Cardiac muscle cell (in vitro differentiated cells and primary cell): Measurements from ENCODE around the gene MUC6. TPM values are rescaled to one million over a fixed set of nuclear protein-coding genes. Genes with fewer than 3 reads are reported as not detected.

ENCODE experiments used
- DNase-seq, 2 donors: peaks; one replicate each; pipeline versions ENCODE4 v3.0.0 to v3.0.0-alpha.2; 2010 to 2017; ENCODE audit warnings: low read depth in 1 of 2, low spot score in 1 of 2
- H3K27ac ChIP-seq: fragments of 200-600 bp; sonication (generic); 2 replicates; pipeline ENCODE4 v1.5.1; 2016
- H3K27me3 ChIP-seq: fragments of 200-600 bp; sonication (generic); 2 replicates; pipeline ENCODE4 v1.6.0; 2016; ENCODE audit warnings: control low read depth
- H3K36me3 ChIP-seq: fragments of 200-600 bp; sonication (generic); 2 replicates; pipeline ENCODE4 v1.5.1; 2016; ENCODE audit warnings: control low read depth
- H3K4me1 ChIP-seq: fragments of 200-600 bp; sonication (generic); 2 replicates; pipeline ENCODE4 v1.8.1; 2017; ENCODE audit warnings: low read depth, mild to moderate bottlenecking, mixed run types
- H3K4me3 ChIP-seq: fragments of 200-600 bp; sonication (generic); 2 replicates; pipeline ENCODE4 v1.5.1; 2016; ENCODE audit warnings: mild to moderate bottlenecking
- H3K9me3 ChIP-seq: fragments of 200-600 bp; sonication (generic); 2 replicates; pipeline ENCODE4 v1.5.1; 2017; ENCODE audit warnings: low read depth, mild to moderate bottlenecking, control low read depth
- CTCF ChIP-seq: IDR thresholded peaks from 2 replicates; pipeline ENCODE4 v1.5.1; 2012; ENCODE audit warnings: low read depth, mild to moderate bottlenecking, low read length
- polyA plus RNA-seq: library from polyadenylated mRNA; unstranded; fragments of >200 nt; fragmentation: Nextera tagmentation; extraction: Ambion mirVana; gene quantifications from 2 replicates; pipeline ENCODE4 v1.2.1, GENCODE V29; 2016
- total RNA-seq: library from RNA; depleted of rRNA; stranded (reverse); fragments of >200 nt; gene quantifications from 2 replicates; pipeline ENCODE4 v1.2.3, GENCODE V29; 2016

Gene MUC6
- total and polyA plus RNA-seq, 2 experiments from 2014 or later: not detected

- H3K27ac ChIP-seq: no peak overlapping the region
- H3K9me3 ChIP-seq: no peaks in the 10 kb centered on the region
- DNase-seq: no peak
- H3K27me3 ChIP-seq: no peaks in the 10 kb centered on the region
- H3K4me3 ChIP-seq: no peak overlapping the region
- TF ChIP-seq CTCF: no peak
- no peaks in the 10 kb centered on the region for H3K36me3 ChIP-seq
- H3K4me1 ChIP-seq: no peaks in the 10 kb centered on the region
These were observed 12.5 kb downstream of the MUC6 start for GRCh38 chr11:1023811-1024596.

GRCh38 chr11:1022908-1023810, 13.4 kb downstream of the MUC6 start:
- H3K36me3 ChIP-seq: no peaks in the 10 kb centered on the region
- no peak for DNase-seq
- no peak for TF ChIP-seq CTCF

GRCh38 chr11:1022411-1022810, 14.1 kb downstream of the MUC6 start:
- no peak for DNase-seq
- H3K4me3 ChIP-seq: no peak overlapping the region
- H3K36me3 ChIP-seq: no peaks in the 10 kb centered on the region
- no peak overlapping the region for H3K27ac ChIP-seq
- H3K9me3 ChIP-seq: no peaks in the 10 kb centered on the region
- no peaks in the 10 kb centered on the region for H3K4me1 ChIP-seq
- no peak for TF ChIP-seq CTCF
- no peaks in the 10 kb centered on the region for H3K27me3 ChIP-seq

More at GRCh38 chr11:1022908-1023810, 13.4 kb downstream of the MUC6 start:
- Histone ChIP-seq H3K9me3 (no peaks in the 10 kb centered on the region), H3K27me3 (no peaks in the 10 kb centered on the region), H3K4me1 (no peaks in the 10 kb centered on the region), H3K4me3 (no peak overlapping the region), H3K27ac (no peak overlapping the region)

- H3K27me3 ChIP-seq: no peaks in the 10 kb centered on the region
- no peak for TF ChIP-seq CTCF
- H3K9me3 ChIP-seq: no peaks in the 10 kb centered on the region
- H3K27ac ChIP-seq: no peak overlapping the region
- H3K4me3 ChIP-seq: no peak overlapping the region
- no peaks in the 10 kb centered on the region for H3K4me1 ChIP-seq
- no peaks in the 10 kb centered on the region for H3K36me3 ChIP-seq
- no peak for DNase-seq
These were observed 16.2 kb downstream of the MUC6 start for GRCh38 chr11:1020211-1020905.

GRCh38 chr11:1019321-1019910, 17.1 kb downstream of the MUC6 start:
- no peak for DNase-seq
- H3K9me3 ChIP-seq: no peaks in the 10 kb centered on the region
- no peak for TF ChIP-seq CTCF
- H3K36me3 ChIP-seq: no peaks in the 10 kb centered on the region
- H3K4me1 ChIP-seq: no peaks in the 10 kb centered on the region
- H3K27me3 ChIP-seq: no peaks in the 10 kb centered on the region
- H3K27ac ChIP-seq: no peak overlapping the region
- no peak overlapping the region for H3K4me3 ChIP-seq
